Prostate gland (tissue), 2 donors: Measurements from ENCODE around the gene C1orf226. TPM values are rescaled to one million over a fixed set of nuclear protein-coding genes. Genes with fewer than 3 reads are reported as not detected.
"Not testable (repeated sequence)": the region's sequence is repeated elsewhere in the genome, so short reads cannot be mapped to it uniquely, and the experiment has no call there.

Experiments
- DNase-seq: peaks from one replicate; pipeline ENCODE4 v3.0.0-alpha.2; 2019; ENCODE audit warnings: low spot score
- H3K27ac ChIP-seq, 2 donors: fragments of 200-600 bp; sonication (generic); 2 replicates each; pipeline ENCODE4 v1.5.1; 2017 to 2019
- H3K27me3 ChIP-seq: fragments of 200-600 bp; sonication (generic); replicated peaks from 2 replicates; pipeline ENCODE4 v1.5.1; 2019; ENCODE audit not compliant: insufficient read depth
- H3K36me3 ChIP-seq, 2 donors: fragments of 200-600 bp; sonication (generic); 1 replicate in 1 of 2; 2 replicates in 1 of 2; pipeline versions ENCODE4 v1.5.1 to v1.8.1; 2017 to 2019
- H3K4me1 ChIP-seq: fragments of 200-600 bp; sonication (generic); replicated peaks from 2 replicates; pipeline ENCODE4 v1.5.1; 2019
- H3K4me3 ChIP-seq, 2 donors: fragments of 200-600 bp; sonication (generic); 2 replicates each; pipeline ENCODE4 v1.5.1; 2017 to 2019
- H3K9me3 ChIP-seq: fragments of 200-600 bp; sonication (generic); 2 replicates; pipeline ENCODE4 v1.5.1; 2017
- POLR2A ChIP-seq: fragments of 450-650 bp; IDR thresholded peaks from one replicate; pipeline ENCODE4 v1.6.1; 2016; ENCODE audit warnings: antibody characterized with exemption, mild to moderate bottlenecking
- POLR2AphosphoS5 ChIP-seq: sonication (generic); formaldehyde crosslinking; IDR thresholded peaks from one replicate; pipeline ENCODE4 v1.6.1; 2017; ENCODE audit warnings: antibody characterized with exemption
- whole genome bisulfite sequencing: methylation state at CpG from one replicate; pipeline ENCODE4 v1.1.5; 2018; 5-methylcytosine and 5-hydroxymethylcytosine counted together
- intact Hi-C: fragments of 100-400 bp; cut with DNase I; formaldehyde crosslinking; loops from one replicate; pipeline ENCODE4 v1.14.2; 2022
- total RNA-seq, 2 donors: library from RNA; depleted of rRNA; stranded (reverse); fragments of >200 nt; gene quantifications; one replicate each; pipeline ENCODE4 v1.1.0, GENCODE V29; 2016
- TF ChIP-seq, protein P1 (sequence below), 4 experiments: fragments of 200-600 bp in 2 of 4; fragments of 450-650 bp in 2 of 4; sonication (generic) in 2 of 4; IDR thresholded peaks; 1 replicate in 3 of 4; 2 replicates in 1 of 4; pipeline ENCODE4 v1.5.1; 2016 to 2019; ENCODE audit warnings: antibody characterized with exemption in 4 of 4, mild to moderate bottlenecking in 2 of 4, moderate library complexity in 2 of 4

C1orf226 gene
- total RNA-seq, 2 donors from 2014 or later: 5.2 to 22.1 TPM

GRCh38 chr1:162420120-162420519 is 38.6 kb downstream of the C1orf226 start:
- no peaks in the 10 kb centered on the region for H3K27me3 ChIP-seq
- intact Hi-C loops: no loop called here
- H3K9me3 ChIP-seq: no peaks in the 10 kb centered on the region
- no peaks in the 10 kb centered on the region for H3K36me3 ChIP-seq
- TF ChIP-seq POLR2AphosphoS5 (no peak), POLR2A (no peak)
- TF ChIP-seq, protein P1, sequence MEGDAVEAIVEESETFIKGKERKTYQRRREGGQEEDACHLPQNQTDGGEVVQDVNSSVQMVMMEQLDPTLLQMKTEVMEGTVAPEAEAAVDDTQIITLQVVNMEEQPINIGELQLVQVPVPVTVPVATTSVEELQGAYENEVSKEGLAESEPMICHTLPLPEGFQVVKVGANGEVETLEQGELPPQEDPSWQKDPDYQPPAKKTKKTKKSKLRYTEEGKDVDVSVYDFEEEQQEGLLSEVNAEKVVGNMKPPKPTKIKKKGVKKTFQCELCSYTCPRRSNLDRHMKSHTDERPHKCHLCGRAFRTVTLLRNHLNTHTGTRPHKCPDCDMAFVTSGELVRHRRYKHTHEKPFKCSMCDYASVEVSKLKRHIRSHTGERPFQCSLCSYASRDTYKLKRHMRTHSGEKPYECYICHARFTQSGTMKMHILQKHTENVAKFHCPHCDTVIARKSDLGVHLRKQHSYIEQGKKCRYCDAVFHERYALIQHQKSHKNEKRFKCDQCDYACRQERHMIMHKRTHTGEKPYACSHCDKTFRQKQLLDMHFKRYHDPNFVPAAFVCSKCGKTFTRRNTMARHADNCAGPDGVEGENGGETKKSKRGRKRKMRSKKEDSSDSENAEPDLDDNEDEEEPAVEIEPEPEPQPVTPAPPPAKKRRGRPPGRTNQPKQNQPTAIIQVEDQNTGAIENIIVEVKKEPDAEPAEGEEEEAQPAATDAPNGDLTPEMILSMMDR (IDR thresholded peaks at IDR 0.05): no peak
- no peaks in the 10 kb centered on the region for H3K4me1 ChIP-seq
- DNase-seq: no peak
- 91% methylated on average over 3 of the region's 3 CpGs for WGBS
- H3K27ac ChIP-seq: no peak overlapping the region
- no peak overlapping the region for H3K4me3 ChIP-seq

DNA sequence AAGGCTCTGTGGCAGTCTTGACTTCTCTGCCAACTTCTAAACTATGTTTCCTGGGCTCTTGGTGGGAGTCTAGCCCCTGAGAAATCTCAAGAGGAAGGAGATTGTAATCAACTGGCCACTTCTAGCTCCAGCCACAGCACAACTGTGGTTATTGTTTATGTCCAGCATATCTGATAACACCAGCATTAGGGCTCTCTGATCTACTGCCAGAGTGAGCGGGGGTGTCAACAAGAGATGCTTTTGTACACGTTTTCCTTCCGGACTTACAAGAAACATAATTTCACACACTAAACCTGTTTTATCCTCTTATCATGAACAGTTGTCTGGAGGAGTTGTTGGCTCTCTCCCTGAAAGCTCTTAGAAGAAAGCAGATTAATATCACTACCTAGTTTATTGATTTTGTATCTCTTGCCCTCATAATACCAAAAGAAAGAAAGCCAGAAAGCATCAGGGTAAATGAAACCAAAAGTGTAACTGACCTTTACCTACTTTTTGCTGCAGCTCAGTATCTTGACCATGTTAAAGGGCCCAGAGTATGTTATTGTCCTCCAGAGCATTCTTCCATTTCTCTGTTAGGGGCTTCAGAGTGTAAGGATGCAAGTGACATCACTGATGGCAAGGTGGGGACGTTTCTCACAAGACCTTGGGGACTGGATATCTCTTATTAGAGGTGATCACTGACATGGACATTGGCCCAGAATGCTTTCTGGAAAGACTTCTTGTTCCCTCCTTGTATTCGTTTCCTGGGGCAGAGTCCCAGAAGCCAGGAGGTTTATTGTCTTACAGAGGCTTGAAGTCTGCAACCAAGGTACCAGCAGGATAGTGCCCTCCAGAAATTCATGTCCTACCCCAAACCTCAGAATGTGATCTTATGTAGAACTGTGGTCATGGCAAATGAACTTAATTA is 40.0 kb downstream of the C1orf226 start:
- WGBS: 13% methylated on average over 5 of the region's 5 CpGs
- DNase-seq: no peak
- intact Hi-C loops: no loop called here

GRCh38 chr1:162422662-162423375 is 41.3 kb downstream of the C1orf226 start:
- intact Hi-C loops: no loop called here
- H3K36me3 ChIP-seq: no peaks in the 10 kb centered on the region
- no peak for DNase-seq
- no peaks in the 10 kb centered on the region for H3K9me3 ChIP-seq
- no peak overlapping the region for H3K27ac ChIP-seq
- no peak overlapping the region for H3K4me3 ChIP-seq
- no peaks in the 10 kb centered on the region for H3K4me1 ChIP-seq
- WGBS: 83% methylated on average over 10 of the region's 10 CpGs
- H3K27me3 ChIP-seq: no peaks in the 10 kb centered on the region
- TF ChIP-seq, protein P1 (IDR thresholded peaks at IDR 0.05): no peak
- TF ChIP-seq POLR2AphosphoS5 (no peak), POLR2A (no peak)

More for the DNA sequence above, 40.0 kb downstream of the C1orf226 start:
- H3K4me3 ChIP-seq: no peak overlapping the region
- H3K4me1 ChIP-seq: no peaks in the 10 kb centered on the region
- no peaks in the 10 kb centered on the region for H3K36me3 ChIP-seq
- no peak overlapping the region for H3K27ac ChIP-seq
- H3K9me3 ChIP-seq: no peaks in the 10 kb centered on the region
- H3K27me3 ChIP-seq: no peaks in the 10 kb centered on the region
- TF ChIP-seq, protein P1 (IDR thresholded peaks at IDR 0.05): no peak
- TF ChIP-seq POLR2AphosphoS5 (no peak), POLR2A (no peak)

DNA sequence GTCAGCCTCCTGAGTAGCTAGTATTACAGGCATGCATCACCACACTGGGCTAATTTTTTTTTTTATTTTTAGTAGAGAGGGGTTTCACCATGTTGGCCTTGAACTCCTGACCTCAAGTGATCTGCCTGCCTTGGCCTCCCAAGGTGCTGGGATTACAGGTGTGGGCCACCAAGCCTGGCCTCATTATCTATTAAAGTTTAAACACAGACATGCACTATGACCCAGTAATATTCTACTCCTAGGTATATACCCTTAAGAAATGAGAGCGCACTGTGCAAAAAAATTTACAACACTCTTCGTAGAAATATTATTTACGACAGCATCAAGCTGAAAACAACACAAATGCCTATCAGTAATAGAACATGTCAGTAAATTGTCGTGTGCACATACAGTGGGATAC is 49.1 kb downstream of the C1orf226 start:
- intact Hi-C loops: no loop called here
- H3K4me1 ChIP-seq: no peaks in the 10 kb centered on the region
- TF ChIP-seq, protein P1 (IDR thresholded peaks at IDR 0.05): no peak
- TF ChIP-seq POLR2AphosphoS5 (no peak), POLR2A (no peak)
- DNase-seq: no peak
- no peak overlapping the region for H3K27ac ChIP-seq
- no peaks in the 10 kb centered on the region for H3K27me3 ChIP-seq
- no peaks in the 10 kb centered on the region for H3K36me3 ChIP-seq
- 86% methylated on average over 4 of the region's 4 CpGs for WGBS
- H3K4me3 ChIP-seq: no peak overlapping the region
- no peaks in the 10 kb centered on the region for H3K9me3 ChIP-seq

GRCh38 chr1:162432977-162433713 is 51.6 kb downstream of the C1orf226 start:
- H3K27me3 ChIP-seq, H3K27ac ChIP-seq, DNase-seq, H3K9me3 ChIP-seq, H3K4me1 ChIP-seq, intact Hi-C loops, H3K36me3 ChIP-seq, H3K4me3 ChIP-seq: not testable (repeated sequence)
- 92% methylated on average over 38 of the region's 47 CpGs for WGBS
